LHCN-M2 (cell line): ENCODE measurements around the gene LIX1. TPM values are rescaled to one million over a fixed set of nuclear protein-coding genes. Genes with fewer than 3 reads are reported as not detected.
"Not testable (repeated sequence)": the region's sequence is repeated elsewhere in the genome, so short reads cannot be mapped to it uniquely, and the experiment has no call there.

Experiments used
- DNase-seq: peaks from one replicate; pipeline ENCODE4 v3.0.0-alpha.2; 2012; ENCODE audit warnings: low read depth
- polyA plus RNA-seq: library from polyadenylated mRNA; unstranded; fragments of >200 nt; gene quantifications from one replicate; pipeline ENCODE4 v1.2.1, GENCODE V29; 2012; ENCODE audit warnings: missing spikeins
- total RNA-seq: library from RNA; depleted of rRNA; stranded (reverse); fragments of >200 nt; gene quantifications from 2 replicates; pipeline ENCODE4 v1.2.3, GENCODE V29; 2014; rRNA removed

The LIX1 gene
- not detected in 2 replicates for total RNA-seq
- polyA plus RNA-seq = not detected

GRCh38 chr5:97142521-97143254 lies at the start of gene LIX1:
LIX1 (minus strand) TSS chr5:97142611; CDS start chr5:97142576, 35 bp downstream.
- peak; percentile 34 for DNase-seq

DNA sequence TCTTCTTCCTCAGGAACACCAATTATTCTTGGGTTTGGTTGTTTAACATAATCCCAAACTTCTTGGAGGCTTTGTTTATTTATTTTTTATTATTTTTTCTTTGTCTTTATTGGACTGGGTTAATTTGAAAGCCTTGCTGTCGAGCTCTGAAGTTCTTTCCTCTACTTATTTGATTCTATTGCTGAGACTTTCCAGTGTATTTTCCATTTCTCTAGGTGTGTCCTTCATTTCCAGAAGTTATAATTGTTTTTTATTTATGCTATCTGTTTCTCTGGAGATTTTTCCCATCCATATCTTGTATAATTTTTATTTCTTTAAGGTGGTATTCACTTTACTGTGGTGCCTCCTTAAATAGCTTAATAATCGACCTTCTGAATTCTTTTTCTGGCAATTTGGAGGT lies 49.5 kb upstream of the LIX1 start:
- no peak for DNase-seq

DNA sequence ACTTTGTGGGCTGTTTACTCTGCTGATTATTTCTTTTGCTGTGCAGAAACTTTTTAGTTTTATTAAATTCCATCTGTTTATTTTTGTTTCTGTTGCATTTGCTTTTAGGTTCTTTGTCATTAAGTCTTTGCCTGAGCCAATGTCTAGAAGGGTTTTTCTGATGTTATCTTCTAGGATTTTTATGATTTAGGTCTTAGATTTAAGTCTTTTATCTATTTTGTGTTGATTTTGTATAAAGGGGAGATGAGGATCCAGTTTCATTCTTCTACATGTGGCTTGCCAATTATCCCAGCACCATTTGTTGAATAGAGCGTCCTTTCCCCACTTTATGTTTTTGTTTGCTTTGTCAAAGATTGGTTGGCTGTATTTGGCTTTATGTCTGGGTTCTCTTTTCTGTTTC lies 47.1 kb upstream of the LIX1 start:
- DNase-seq = not testable (repeated sequence)

DNA sequence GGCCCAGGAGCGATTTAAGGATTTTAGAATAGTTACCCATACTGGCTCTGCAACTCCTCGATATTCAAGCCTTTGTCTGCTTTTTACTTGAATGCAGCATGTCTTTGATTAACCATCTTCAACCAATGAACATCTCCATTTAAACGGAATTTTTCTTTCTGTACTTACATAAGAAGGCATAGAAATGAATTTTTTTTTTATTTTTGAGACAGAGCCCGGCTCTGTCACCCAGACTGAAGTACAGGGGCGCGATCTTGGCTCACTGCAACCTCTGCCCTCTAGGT lies 41.5 kb upstream of the LIX1 start:
- no peak for DNase-seq

GRCh38 chr5:97183100-97183929 lies 40.9 kb upstream of the LIX1 start, which contains the start of gene RIOK2:
RIOK2 (minus strand) TSS chr5:97183247; CDS start chr5:97183191, 56 bp downstream.
- peak; percentile 95 for DNase-seq

DNA sequence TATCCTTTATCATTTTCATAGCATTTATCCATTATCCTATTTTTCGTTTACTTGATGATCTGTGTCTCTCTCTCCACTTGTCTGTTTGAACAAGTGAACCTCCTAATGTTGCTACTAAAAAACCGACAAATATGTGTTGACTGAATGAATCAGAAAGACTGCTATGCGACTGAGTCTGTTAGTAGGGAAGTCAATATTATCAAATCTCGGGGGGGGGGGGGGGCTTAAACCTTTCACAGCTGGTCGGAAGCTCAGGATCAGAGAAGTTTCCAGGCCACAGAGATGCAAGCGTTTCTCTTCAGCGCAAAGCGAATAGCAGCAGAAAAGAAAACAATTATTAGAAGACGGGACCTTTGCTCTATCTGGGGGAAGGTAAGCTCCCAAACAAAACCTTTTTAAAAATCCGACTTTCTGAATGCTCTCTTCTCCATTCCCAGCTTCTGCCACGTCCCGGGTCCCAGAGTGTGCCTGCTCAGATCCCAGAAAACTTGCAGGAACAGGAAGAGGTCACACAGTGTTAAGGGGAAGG lies 40.2 kb upstream of the LIX1 start:
- peak; percentile 31 for DNase-seq

DNA sequence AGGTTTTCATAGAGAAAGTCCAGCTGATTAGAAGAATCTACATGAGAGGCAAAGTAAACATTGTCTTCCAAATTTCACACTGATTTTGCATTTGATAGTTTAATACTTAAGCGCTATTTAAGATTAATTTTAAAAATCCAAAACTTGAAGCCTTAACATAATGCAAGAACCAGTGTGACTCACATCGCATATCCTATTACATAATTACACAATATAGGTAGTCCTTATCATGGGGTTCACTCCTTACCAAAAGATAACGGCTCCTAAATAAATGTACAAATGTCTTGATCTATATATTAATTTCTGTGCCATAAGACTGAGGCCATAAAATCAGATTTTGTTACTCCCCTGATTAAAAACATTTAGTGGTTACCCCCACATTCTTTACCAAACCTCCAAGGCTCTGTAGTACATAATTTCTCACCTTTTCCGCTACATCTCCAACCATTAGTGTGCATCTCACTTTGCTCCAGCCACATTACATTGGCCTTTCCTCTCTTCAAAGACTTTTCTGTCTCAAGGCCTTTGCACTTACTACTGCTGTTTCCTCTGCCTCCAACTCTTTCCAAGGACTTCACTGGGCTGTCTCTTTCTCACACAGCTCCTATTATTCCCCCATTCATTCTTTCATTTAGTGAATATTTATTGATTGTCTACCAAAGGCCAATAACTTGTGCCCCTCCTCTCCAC lies 39.6 kb upstream of the LIX1 start:
- peak; percentile 25 for DNase-seq

GRCh38 chr5:97179457-97179856 lies 37.0 kb upstream of the LIX1 start:
- not testable (repeated sequence) for DNase-seq

DNA sequence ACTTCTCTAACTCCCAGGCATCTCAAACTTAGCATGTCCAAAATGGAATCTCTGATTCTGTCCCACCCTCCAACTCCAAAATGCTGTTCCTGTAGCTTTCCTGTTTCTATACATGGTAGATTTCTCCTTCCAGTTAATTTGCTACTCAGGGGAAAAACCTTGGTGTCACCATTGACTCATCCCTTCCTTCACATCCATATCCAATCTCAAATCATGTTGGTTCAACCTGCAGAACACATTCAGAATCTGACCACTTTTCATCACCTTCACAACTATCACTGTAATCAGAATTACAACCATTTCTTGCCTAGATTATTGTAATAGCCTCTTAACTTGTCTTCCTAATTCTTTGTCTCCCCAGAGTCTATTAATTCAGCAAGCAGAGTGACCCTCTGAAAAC lies 29.8 kb upstream of the LIX1 start:
- DNase-seq = no peak

DNA sequence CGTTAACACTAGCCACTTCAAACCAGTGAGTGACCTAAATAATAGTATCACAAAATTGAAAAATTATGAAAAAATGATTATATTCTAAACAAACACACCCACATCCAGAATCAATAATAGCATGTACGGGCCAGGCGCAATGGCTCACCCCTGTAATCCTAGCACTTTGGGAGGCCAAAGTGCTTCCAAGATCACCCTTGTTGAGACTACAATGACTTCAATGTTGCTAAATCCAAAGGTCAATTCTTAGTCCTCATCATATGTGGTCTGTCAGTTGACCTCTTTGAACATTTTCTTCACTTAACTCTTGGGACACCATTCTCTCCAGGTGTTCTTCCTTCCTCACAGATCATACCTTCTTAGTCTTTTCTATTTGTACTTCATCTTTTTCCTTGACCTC lies 29.3 kb upstream of the LIX1 start:
- no peak for DNase-seq

- no peak for DNase-seq
Observed at GRCh38 chr5:97167435-97167834, 25.0 kb upstream of the LIX1 start.

DNA sequence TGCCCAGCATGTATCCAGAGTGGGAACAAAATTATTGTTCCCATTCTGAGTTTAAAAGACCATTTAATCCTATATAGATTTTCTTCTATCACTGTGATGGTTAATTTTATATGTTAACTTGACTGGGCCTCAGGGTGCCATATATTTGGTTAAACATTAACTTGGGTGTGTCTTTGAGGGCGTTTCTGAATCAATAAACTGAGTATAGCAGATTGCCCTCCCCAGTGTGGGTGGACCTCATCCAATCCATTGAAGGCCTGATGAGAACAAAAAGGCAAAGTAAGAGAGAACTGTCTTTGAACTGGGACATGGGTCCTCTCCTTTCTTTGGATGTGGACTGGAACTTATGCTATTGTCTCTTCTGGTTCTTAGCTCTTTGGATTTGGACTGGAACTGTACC lies 23.3 kb upstream of the LIX1 start:
- no peak for DNase-seq

- DNase-seq = no peak
Observed at GRCh38 chr5:97164846-97165245, 22.4 kb upstream of the LIX1 start.

GRCh38 chr5:97163790-97164285 lies 21.4 kb upstream of the LIX1 start:
- no peak for DNase-seq

GRCh38 chr5:97163360-97163764 lies 21.0 kb upstream of the LIX1 start:
- peak; percentile 22 for DNase-seq

- peak; percentile 73 for DNase-seq
Observed at GRCh38 chr5:97162045-97162444, 19.6 kb upstream of the LIX1 start.

- no peak for DNase-seq
Observed at GRCh38 chr5:97157689-97158088, 15.3 kb upstream of the LIX1 start.

- no peak for DNase-seq
Observed at GRCh38 chr5:97151370-97151769, 9.0 kb upstream of the LIX1 start.

GRCh38 chr5:97150401-97150800 lies 8.0 kb upstream of the LIX1 start:
- DNase-seq = no peak

DNA sequence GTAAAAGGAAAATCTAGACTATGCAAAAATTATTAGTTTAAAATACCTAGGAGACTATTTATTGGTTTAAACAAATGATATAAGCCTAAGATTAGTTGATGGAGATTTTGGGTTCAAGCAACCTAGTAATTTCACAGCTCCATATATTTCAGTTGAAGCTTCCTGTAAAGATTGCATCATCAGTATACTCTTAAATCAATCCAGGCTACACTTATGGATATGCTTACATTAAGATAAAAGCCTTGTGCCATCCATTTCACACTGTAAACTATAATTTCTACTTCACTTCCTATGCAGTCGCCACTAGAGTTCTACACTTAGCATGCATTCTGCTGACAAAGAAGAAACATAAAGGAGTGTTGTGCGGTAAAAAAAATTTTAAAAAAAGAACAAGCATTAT lies 7.3 kb upstream of the LIX1 start:
- no peak for DNase-seq

DNA sequence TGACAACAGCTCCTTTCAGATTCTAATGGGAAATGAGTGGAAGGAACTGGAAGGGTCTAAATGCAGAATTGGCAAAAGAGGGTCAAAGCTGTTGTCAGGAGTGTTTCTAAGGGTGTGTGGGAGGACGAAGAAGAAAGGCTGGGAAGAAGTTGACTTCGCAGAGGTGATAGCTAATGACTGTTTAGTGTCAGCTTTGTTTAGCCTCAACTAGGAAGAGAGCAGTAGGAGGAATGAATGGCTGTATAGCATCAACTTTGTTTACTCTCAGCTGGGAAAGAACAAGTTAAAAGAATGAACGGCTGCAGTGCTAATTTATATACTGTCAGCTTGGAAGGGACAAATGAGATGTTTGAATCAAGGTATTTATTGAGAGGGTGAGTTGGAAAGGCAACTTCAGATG lies 5.9 kb upstream of the LIX1 start:
- DNase-seq = no peak

- no peak for DNase-seq
Observed at GRCh38 chr5:97143704-97144103, 1.3 kb upstream of the LIX1 start.
